HG02763 (cell line): Measurements from ENCODE around the gene EXOG.

Experiments used
- ATAC-seq: cut with Tn5 transposase; IDR thresholded peaks from one replicate; pipeline ENCODE4 v1.9.1; 2021; ENCODE audit warnings: mild to moderate bottlenecking, moderate library complexity; ENCODE audit not compliant: unreplicated experiment

Gene EXOG

GRCh38 chr3:38507120-38507519 lies 11.0 kb downstream of the EXOG start:
- ATAC-seq = peak; percentile 81

GRCh38 chr3:38509732-38510131 lies 13.6 kb downstream of the EXOG start:
- ATAC-seq = no peak

GRCh38 chr3:38510631-38511030 lies 14.5 kb downstream of the EXOG start:
- ATAC-seq = no peak

GRCh38 chr3:38511546-38511945 lies 15.4 kb downstream of the EXOG start:
- ATAC-seq = no peak

GRCh38 chr3:38515367-38515766 lies 19.2 kb downstream of the EXOG start:
- ATAC-seq = no peak

GRCh38 chr3:38516669-38517068 lies 20.5 kb downstream of the EXOG start:
- no peak for ATAC-seq

- no peak for ATAC-seq
Measured at GRCh38 chr3:38519000-38519399, 22.9 kb downstream of the EXOG start.

GRCh38 chr3:38519651-38520050 lies 23.5 kb downstream of the EXOG start:
- ATAC-seq = no peak

- ATAC-seq = no peak
Measured at GRCh38 chr3:38521391-38521987, 25.3 kb downstream of the EXOG start.

GRCh38 chr3:38522002-38522401 lies 25.9 kb downstream of the EXOG start:
- ATAC-seq = no peak

- no peak for ATAC-seq
Measured at GRCh38 chr3:38524141-38524739, 28.1 kb downstream of the EXOG start.

- ATAC-seq = no peak
Measured at GRCh38 chr3:38526792-38527191, 30.7 kb downstream of the EXOG start.

GRCh38 chr3:38528457-38528856 lies 32.3 kb downstream of the EXOG start:
- ATAC-seq = no peak

- no peak for ATAC-seq
Measured at GRCh38 chr3:38532529-38532928, 36.4 kb downstream of the EXOG start.

- no peak for ATAC-seq
Measured at GRCh38 chr3:38533285-38533976, 37.3 kb downstream of the EXOG start.

- no peak for ATAC-seq
Measured at GRCh38 chr3:38534180-38534579, 38.0 kb downstream of the EXOG start.

- no peak for ATAC-seq
Measured at GRCh38 chr3:38534604-38535003, 38.5 kb downstream of the EXOG start.

- no peak for ATAC-seq
Measured at GRCh38 chr3:38536671-38537070, 40.5 kb downstream of the EXOG start.

GRCh38 chr3:38538773-38539353 lies 42.7 kb downstream of the EXOG start:
- no peak for ATAC-seq

- no peak for ATAC-seq
Measured at GRCh38 chr3:38541806-38542205, 45.7 kb downstream of the EXOG start.

GRCh38 chr3:38542401-38543298 lies 46.5 kb downstream of the EXOG start:
- no peak for ATAC-seq
